ENCODE data around the gene PCNT. TPM values are rescaled to one million over a fixed set of nuclear protein-coding genes. Genes with fewer than 3 reads are reported as not detected.
A peak's percentile ranks its signal among the peaks of the same experiment; 100 is the strongest.

Gene PCNT
- total and polyA plus RNA-seq, 2 of the 4 experiments (the other 2 are of a cell fraction), result 10.0 to 19.4 TPM

- no TSS peak for BruUV-seq (replicated peaks)
- Histone ChIP-seq H3K14ac (replicated peaks; ENCODE audit: low read depth, low read length) (peak overlapping the region; percentile 91), H3K9me3 (ENCODE audit: control insufficient read depth, insufficient read depth, low read length) (no peaks in the 10 kb centered on the region), H3K27me3 (ENCODE audit: control insufficient read depth, insufficient read depth, low read length) (no peaks in the 10 kb centered on the region), H2AK9ac (replicated peaks; ENCODE audit: low read depth, low read length, poor library complexity) (peak overlapping the region; percentile 97), H2BK5ac (ENCODE audit: low read depth, low read length, poor library complexity, severe bottlenecking) (peak overlapping the region; percentile 31), H4K20me1 (ENCODE audit: insufficient read depth, low read length) (peaks cover 13% of the 10 kb centered on the region), H3K23ac (ENCODE audit: low read depth, low read length) (peak overlapping the region; percentile 93), H3K4ac (ENCODE audit: low read depth, low read length) (peak overlapping the region; percentile 80), H4K91ac (ENCODE audit: insufficient read depth, low read depth, low read length) (peak overlapping the region; percentile 53), H4K5ac (ENCODE audit: low read depth, low read length) (peak overlapping the region; percentile 50), H3K9me1 (ENCODE audit: insufficient read depth, low read length) (peaks cover 10% of the 10 kb centered on the region; the same call in 1 of the 2 replicates), H3K27ac (ENCODE audit: insufficient read depth, low read length) (peak overlapping the region; percentile 59), H3K79me1 (ENCODE audit: low read depth in 1 of 2, low read length in 2 of 2) (peaks cover 25 to 61% of the 10 kb centered on the region in 2 experiments), H2BK15ac (ENCODE audit: low read depth, low read length) (no peak overlapping the region; the same call in 2 of the 3 replicates), H3K18ac (ENCODE audit: low read depth, low read length) (no peak overlapping the region), H3K9ac (ENCODE audit: low read depth, low read length) (peak overlapping the region; percentile 54), H4K8ac (ENCODE audit: low read depth in 2 of 2, low read length in 2 of 2) (peak overlapping the region; percentile 57 to 86), H3K4me3 (ENCODE audit: insufficient read depth, low read depth, low read length) (peak overlapping the region; percentile 73), H2BK20ac (ENCODE audit: low read depth, low read length) (no peak overlapping the region), H3K4me2 (ENCODE audit: low read depth, low read length) (peak overlapping the region; percentile 63), H2AK5ac (ENCODE audit: low read depth, low read length) (peak overlapping the region; percentile 76), H2AFZ (replicated peaks; ENCODE audit: low read length, poor library complexity) (peak overlapping the region; percentile 93), H3K56ac (ENCODE audit: extremely low read depth, insufficient read depth, low read length) (peak overlapping the region; percentile 77), H3K36me3 (ENCODE audit: control insufficient read depth, insufficient read depth, low read length) (peaks cover under 1% of the 10 kb centered on the region), H3K4me1 (ENCODE audit: control insufficient read depth, insufficient read depth, low read length) (peaks cover 11% of the 10 kb centered on the region), H2BK120ac (ENCODE audit: low read depth, low read length) (peak overlapping the region; percentile 25; the same call in 1 of the 2 replicates)
- dilution Hi-C loops (cut with HindIII; ENCODE audit: low sequenced_read_pairs, unreplicated experiment) (no loop called here), in situ Hi-C loops (cut with MboI; ENCODE audit: low sequenced_read_pairs) (no loop called here), intact Hi-C loops (cut with micrococcal nuclease) (loop anchor here (1.0 to 10.0 kb wide), 2 partner anchors 36 to 348 kb away; partner anchors contain the start of gene YBEY)
- 1% methylated on average over 18 of the region's 50 CpGs; no CpG with 5 or more reads in 1 of the 2 experiments for WGBS, 2 experiments (ENCODE audit: extremely low coverage in 2 of 2, insufficient read length in 1 of 2)
- ATAC-seq (ENCODE audit: low read depth) (no peak), DNase-seq (peak; percentile 47)
- TF ChIP-seq RFX5 (IDR thresholded peaks at IDR 0.05; ENCODE audit: low read depth, low read length) (no peak), POLR2A (IDR thresholded peaks at IDR 0.05; ENCODE audit: low read depth, low read length) (no peak), MAZ (IDR thresholded peaks at IDR 0.05; ENCODE audit: borderline replicate concordance, low read depth, low read length) (no peak), FOS (IDR thresholded peaks at IDR 0.05; ENCODE audit: low read depth, low read length) (no peak), USF2 (IDR thresholded peaks at IDR 0.05; ENCODE audit: low read depth, low read length) (no peak), CEBPB (IDR thresholded peaks at IDR 0.05; ENCODE audit: low read depth, low read length) (no peak), SMC3 (IDR thresholded peaks at IDR 0.05; ENCODE audit: low read depth, low read length) (no peak), ELK1 (IDR thresholded peaks at IDR 0.05; ENCODE audit: borderline replicate concordance, low read depth, low read length) (no peak), CHD1 (IDR thresholded peaks at IDR 0.05; ENCODE audit: low read depth, low read length) (no peak)
- ChIA-PET POLR2A (ENCODE audit: unreplicated experiment) (no interaction called here), CTCF (no interaction called here)
These were observed 1.4 kb upstream of the PCNT start for GRCh38 chr21:46322351-46323226.
